Spleen (tissue), 11 donors: ENCODE results near the gene SMIM36. TPM values are rescaled to one million over a fixed set of nuclear protein-coding genes. Genes with fewer than 3 reads are reported as not detected.

Source experiments
- DNase-seq: peaks from one replicate; pipeline ENCODE4 v3.0.0-alpha.2; 2020
- H3K27ac ChIP-seq, 8 donors: fragments of 200-600 bp; sonication (generic) in 7 of 8; 1 replicate in 4 of 8; 2 replicates in 4 of 8; pipeline versions ENCODE4 v1.5.0 to v1.8.0; 2016 to 2021; ENCODE audit warnings: inconsistent platforms in 4 of 8, mild to moderate bottlenecking in 4 of 8, moderate library complexity in 1 of 8
- H3K27me3 ChIP-seq, 7 donors: fragments of 200-600 bp; sonication (generic) in 6 of 7; replicated peaks in 1 of 7; 1 replicate in 4 of 7; 2 replicates in 3 of 7; pipeline versions ENCODE4 v1.5.0 to v1.8.0; 2016 to 2021; ENCODE audit warnings: inconsistent platforms in 3 of 7, mild to moderate bottlenecking in 1 of 7
- H3K36me3 ChIP-seq, 6 donors: fragments of 200-600 bp; sonication (generic) in 5 of 6; 1 replicate in 4 of 6; 2 replicates in 2 of 6; pipeline versions ENCODE4 v1.5.0 to v1.8.0; 2016 to 2021; ENCODE audit warnings: inconsistent platforms in 2 of 6
- H3K4me1 ChIP-seq, 6 donors: fragments of 200-600 bp; sonication (generic) in 5 of 6; 1 replicate in 3 of 6; 2 replicates in 3 of 6; pipeline versions ENCODE4 v1.5.0 to v1.8.0; 2016 to 2021; ENCODE audit warnings: inconsistent platforms in 3 of 6
- H3K4me3 ChIP-seq, 8 donors: fragments of 200-600 bp; sonication (generic) in 7 of 8; 1 replicate in 4 of 8; 2 replicates in 4 of 8; pipeline versions ENCODE4 v1.5.0 to v1.8.0; 2016 to 2021; ENCODE audit warnings: inconsistent platforms in 4 of 8, mild to moderate bottlenecking in 4 of 8, moderate library complexity in 2 of 8
- H3K9me3 ChIP-seq, 8 donors: fragments of 200-600 bp; sonication (generic) in 7 of 8; 1 replicate in 4 of 8; 2 replicates in 4 of 8; pipeline versions ENCODE4 v1.5.0 to v1.8.0; 2016 to 2021; ENCODE audit warnings: inconsistent platforms in 4 of 8
- CTCF ChIP-seq, 11 experiments: fragments of 200-600 bp in 7 of 11; fragments of 450-650 bp in 4 of 11; sonication (generic) in 4 of 11; IDR thresholded peaks in 8 of 11; conservative IDR thresholded peaks in 3 of 11; 1 replicate in 7 of 11; 2 replicates in 4 of 11; pipeline versions ENCODE4 v1.4.0 to v1.8.0; 2016 to 2021; ENCODE audit warnings: antibody characterized with exemption in 11 of 11, inconsistent platforms in 4 of 11, mild to moderate bottlenecking in 1 of 11
- POLR2A ChIP-seq, 3 donors: fragments of 450-650 bp; IDR thresholded peaks; one replicate each; pipeline ENCODE4 v1.5.1; 2017; ENCODE audit warnings: antibody characterized with exemption in 3 of 3, mild to moderate bottlenecking in 1 of 3
- POLR2AphosphoS5 ChIP-seq, 3 donors: sonication (generic); formaldehyde crosslinking; IDR thresholded peaks; one replicate each; pipeline ENCODE4 v1.5.1; 2017; ENCODE audit warnings: antibody characterized with exemption in 3 of 3
- WGBS, 5 donors: extraction: QIAGEN DNeasy Blood & Tissue Kit in 3 of 5; methylation state at CpG; one replicate each; pipeline versions ENCODE4 v1.1.5 to v1.1.7; 2013 to 2018; 5-methylcytosine and 5-hydroxymethylcytosine counted together
- intact Hi-C: fragments of 100-400 bp; cut with DNase I; formaldehyde crosslinking; loops from one replicate; pipeline ENCODE4 v1.15.0; 2023; ENCODE audit warnings: low total_unique reads
- polyA plus RNA-seq, 3 donors: library from polyadenylated mRNA; stranded (reverse); fragments of 200-250 nt; gene quantifications; one replicate each; pipeline ENCODE4 v1.2.1, GENCODE V29; 2013
- total RNA-seq, 7 donors: library from RNA; depleted of rRNA in 3 of 7; stranded (reverse); fragments of >200 nt in 3 of 7; fragmentation: NEBNext Ultra II Directional in 4 of 7; extraction: Animal tissue kit (Norgen Biotek cat#: 25700) in 4 of 7; gene quantifications; one replicate each; pipeline versions ENCODE4 v1.1.0 to v1.2.1, GENCODE V29; 2016 to 2021
- donor health status: healthy with polysubstance abuse.
- donor health status: DM: no; HTN: no; CAD: no; lungs with moderate emphysema.
- donor health status: DM: no; HTN: no; CAD: no.
- donor health status: Bipolar disorder and iron deficiency.
- donor health status: healthy.
- donor health status: DM: no; HTN: no; CAD: no.
- donor health status: DM: yes; HTN: yes; CAD: no.

SMIM36 gene
- total and polyA plus RNA-seq, 10 donors = not detected

DNA sequence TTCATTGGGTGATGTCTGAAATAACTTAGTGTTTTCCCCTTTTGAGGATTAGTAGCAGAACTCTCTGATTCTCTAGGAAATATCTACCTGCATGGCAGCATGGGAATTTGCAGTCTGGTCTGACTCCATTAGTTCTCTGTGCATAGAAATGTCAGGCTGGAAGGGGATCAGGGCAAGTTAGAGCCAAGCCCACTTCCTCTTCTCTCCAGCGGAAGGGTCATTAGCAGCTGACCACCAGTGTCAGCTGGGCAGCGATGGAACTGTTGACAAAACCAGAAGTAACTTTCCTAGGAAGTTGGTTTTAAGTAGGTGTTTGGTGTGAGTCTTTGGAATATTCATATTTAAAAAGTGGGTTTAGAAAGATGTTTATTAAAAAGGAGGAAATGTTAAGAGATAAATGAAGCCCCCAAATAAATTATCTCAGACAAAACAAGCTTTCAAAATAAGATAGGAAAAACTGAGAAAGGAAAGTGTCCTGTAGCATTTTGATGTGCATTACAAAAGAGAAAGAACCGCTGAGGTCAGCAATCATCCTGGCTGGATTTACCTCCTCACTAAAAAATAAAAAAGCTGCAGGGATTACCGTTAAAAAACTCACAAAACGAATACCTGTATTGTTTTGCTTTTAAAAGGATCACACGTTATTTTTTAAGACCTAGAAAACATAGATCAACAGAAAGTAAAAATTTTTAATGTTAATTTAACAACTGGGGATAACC is 57.3 kb downstream of the SMIM36 start:
- TF ChIP-seq CTCF (IDR thresholded peaks at IDR 0.05 in 8 of 11, conservative IDR thresholded peaks at IDR 0.05 in 3 of 11) (no peak), POLR2A (IDR thresholded peaks at IDR 0.05) (no peak), POLR2AphosphoS5 (IDR thresholded peaks at IDR 0.05) (no peak)
- H3K4me1 ChIP-seq = peaks cover 0 to 22% (median 3%) of the 10 kb centered on the region in 6 donors
- DNase-seq = no peak
- whole genome bisulfite sequencing, 5 donors = 50 to 66% (median 61%) methylated on average over 6 of the region's 6 CpGs
- no peaks in the 10 kb centered on the region for H3K36me3 ChIP-seq
- H3K9me3 ChIP-seq = no peaks in the 10 kb centered on the region
- H3K4me3 ChIP-seq = no peak overlapping the region
- intact Hi-C loops = no loop called here
- H3K27ac ChIP-seq = peak overlapping the region in 5 of 8 donors; percentile 15 to 75 (median 64)
- peaks cover 0 to 11% (median 0%) of the 10 kb centered on the region in 7 donors for H3K27me3 ChIP-seq

- H3K9me3 ChIP-seq = no peaks in the 10 kb centered on the region
- WGBS, 5 donors = 55 to 71% (median 61%) methylated on average over 4 to 5 of the region's 5 CpGs
- DNase-seq = no peak
- peak in 1 of 3 donors; percentile 55 for TF ChIP-seq POLR2AphosphoS5 (IDR thresholded peaks at IDR 0.05)
- no peak for TF ChIP-seq POLR2A (IDR thresholded peaks at IDR 0.05)
- no peak for TF ChIP-seq CTCF (IDR thresholded peaks at IDR 0.05 in 8 of 11, conservative IDR thresholded peaks at IDR 0.05 in 3 of 11)
- intact Hi-C loops = no loop called here
- no peaks in the 10 kb centered on the region for H3K36me3 ChIP-seq
- H3K27me3 ChIP-seq = no peaks in the 10 kb centered on the region
- H3K4me3 ChIP-seq = no peak overlapping the region
- H3K4me1 ChIP-seq = peaks cover 0 to 22% (median 3%) of the 10 kb centered on the region in 6 donors
- H3K27ac ChIP-seq = peak overlapping the region in 7 of 8 donors; percentile 45 to 75 (median 64)
Measured at GRCh38 chr17:55452139-55452790, 59.0 kb downstream of the SMIM36 start.

GRCh38 chr17:55451758-55452138 is 59.5 kb downstream of the SMIM36 start:
- Histone ChIP-seq H3K4me3 (no peak overlapping the region), H3K9me3 (no peaks in the 10 kb centered on the region), H3K27me3 (no peaks in the 10 kb centered on the region), H3K4me1 (peaks cover 0 to 22% (median 3%) of the 10 kb centered on the region in 6 donors), H3K36me3 (no peaks in the 10 kb centered on the region), H3K27ac (peak overlapping the region in 7 of 8 donors; percentile 45 to 75 (median 64))
- intact Hi-C loops = no loop called here
- TF ChIP-seq POLR2AphosphoS5 (IDR thresholded peaks at IDR 0.05) (no peak), CTCF (IDR thresholded peaks at IDR 0.05 in 8 of 11, conservative IDR thresholded peaks at IDR 0.05 in 3 of 11) (no peak), POLR2A (IDR thresholded peaks at IDR 0.05) (no peak)
- DNase-seq = no peak
- 86 to 98% (median 93%) methylated on average over 2 of the region's 2 CpGs for WGBS, 5 donors

- 68 to 85% (median 72%) methylated on average over 1 of the region's 1 CpG for WGBS, 5 donors
- no peak for DNase-seq
- intact Hi-C loops = no loop called here
- Histone ChIP-seq H3K9me3 (no peaks in the 10 kb centered on the region), H3K27me3 (no peaks in the 10 kb centered on the region), H3K27ac (peak overlapping the region in 6 of 8 donors; percentile 17 to 75 (median 66)), H3K4me1 (peaks cover 0 to 22% (median 3%) of the 10 kb centered on the region in 6 donors), H3K36me3 (no peaks in the 10 kb centered on the region), H3K4me3 (no peak overlapping the region)
- TF ChIP-seq POLR2AphosphoS5 (IDR thresholded peaks at IDR 0.05) (peak in 1 of 3 donors; percentile 35), CTCF (IDR thresholded peaks at IDR 0.05 in 8 of 11, conservative IDR thresholded peaks at IDR 0.05 in 3 of 11) (no peak)
Measured at GRCh38 chr17:55451203-55451641, 60.0 kb downstream of the SMIM36 start.
